ENCODE data around the gene NR2F1-AS1.
"Not testable (repeated sequence)": the region's sequence is repeated elsewhere in the genome, so short reads cannot be mapped to it uniquely, and the experiment has no call there.

Gene NR2F1-AS1

GRCh38 chr5:93422652-93423280 lies 158.3 kb downstream of the NR2F1-AS1 start:
- DNase-seq, result no peak

- no peak for DNase-seq
Measured at GRCh38 chr5:93421987-93422401, 159.0 kb downstream of the NR2F1-AS1 start.

DNA sequence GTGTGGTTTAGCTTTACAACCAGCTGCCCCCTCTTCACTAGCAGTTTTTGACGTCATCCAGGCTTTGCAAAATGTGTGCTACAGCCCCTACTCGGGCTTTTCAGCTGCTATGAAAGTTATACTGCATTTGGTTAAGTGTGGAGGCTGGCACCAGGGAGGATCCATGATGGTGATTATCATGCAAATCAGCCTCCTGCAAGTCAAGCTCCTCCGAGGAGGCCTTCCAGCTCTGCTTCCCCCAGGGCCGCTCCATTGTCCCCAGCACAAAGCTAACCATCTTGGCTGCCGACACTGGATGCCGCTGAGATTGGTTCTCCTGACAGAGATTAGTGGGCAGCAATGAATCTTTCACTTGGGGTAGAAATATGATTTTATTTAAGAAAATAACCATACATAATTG lies 159.6 kb downstream of the NR2F1-AS1 start:
- no peak for DNase-seq

DNA sequence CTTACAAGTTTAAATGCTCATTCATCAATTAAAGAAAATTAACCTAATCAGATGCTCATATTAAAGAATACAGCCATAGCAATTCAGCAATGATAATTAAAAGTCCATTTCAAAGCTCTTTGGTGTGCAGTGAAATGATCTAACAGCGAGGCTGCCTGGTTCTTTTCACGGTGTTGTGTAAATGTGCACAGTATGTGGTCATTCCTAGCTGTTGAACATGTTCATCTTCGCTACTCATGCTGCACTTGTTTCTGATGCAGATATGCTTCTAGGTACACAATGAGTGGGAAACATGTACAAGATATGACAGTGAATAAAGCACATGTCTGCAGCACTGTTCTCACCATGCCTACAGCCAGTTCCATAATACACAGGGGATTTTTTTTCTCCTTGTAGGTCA lies 163.5 kb downstream of the NR2F1-AS1 start:
- no peak for DNase-seq

DNA sequence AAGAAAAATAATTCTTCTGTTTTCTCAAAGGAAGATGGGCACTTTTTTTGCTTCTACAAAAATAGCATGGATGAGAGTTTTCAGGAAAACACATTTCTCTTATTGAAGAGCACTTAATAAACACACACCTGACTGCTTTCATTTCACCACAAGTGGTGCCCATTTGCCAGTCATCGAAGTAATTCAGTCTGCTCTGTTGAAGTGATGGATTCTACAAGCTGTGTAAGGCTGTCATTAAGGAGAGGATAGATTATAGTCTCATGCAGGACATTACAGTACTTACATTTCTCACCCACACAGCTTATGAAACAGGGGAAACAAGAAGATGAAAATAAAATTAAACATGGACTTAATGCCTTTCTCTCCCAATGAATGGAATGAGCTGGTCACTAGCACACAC lies 165.2 kb downstream of the NR2F1-AS1 start:
- no peak for DNase-seq

- no peak for DNase-seq
Measured at GRCh38 chr5:93411716-93412115, 169.3 kb downstream of the NR2F1-AS1 start.

DNA sequence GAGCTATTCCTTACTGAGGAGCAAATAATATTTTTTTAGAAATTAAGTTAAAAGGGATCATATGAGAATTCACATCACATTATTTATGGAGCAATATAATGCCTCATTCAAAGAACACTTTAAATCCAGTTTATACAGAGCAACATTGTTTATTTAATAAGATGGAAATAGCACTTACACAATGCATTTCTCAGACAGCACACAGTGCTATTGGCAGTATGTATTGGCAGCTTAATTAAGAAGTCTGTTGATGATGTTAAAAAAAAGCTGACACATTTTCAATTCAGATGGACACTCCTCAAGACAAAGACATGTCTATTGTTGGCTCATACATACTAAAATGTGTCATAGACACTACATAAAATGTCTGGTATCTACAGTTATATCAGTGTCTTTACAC lies 171.3 kb downstream of the NR2F1-AS1 start:
- no peak for DNase-seq

DNA sequence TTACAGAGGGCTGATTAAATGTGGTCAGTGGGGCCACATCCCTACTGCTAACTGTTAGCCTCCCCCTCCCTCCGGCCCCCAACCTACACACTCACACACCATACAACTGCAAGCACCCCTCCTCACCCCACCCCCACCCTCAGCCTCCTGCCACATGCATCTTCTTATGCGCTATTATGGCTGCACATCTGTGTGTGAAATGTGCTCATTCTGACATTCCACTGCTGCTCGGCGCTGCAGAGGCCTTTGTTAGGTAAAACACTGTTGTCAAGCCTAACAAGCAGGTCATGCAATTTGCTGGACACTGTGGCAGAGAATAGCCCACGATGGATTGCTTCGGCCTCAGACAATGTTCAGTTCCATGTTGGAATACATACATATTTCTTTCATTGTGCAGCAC lies 173.6 kb downstream of the NR2F1-AS1 start:
- no peak for DNase-seq

- DNase-seq, result no peak
Measured at GRCh38 chr5:93406971-93407401, 174.0 kb downstream of the NR2F1-AS1 start.

GRCh38 chr5:93404246-93404645 lies 176.8 kb downstream of the NR2F1-AS1 start:
- DNase-seq, result no peak

DNA sequence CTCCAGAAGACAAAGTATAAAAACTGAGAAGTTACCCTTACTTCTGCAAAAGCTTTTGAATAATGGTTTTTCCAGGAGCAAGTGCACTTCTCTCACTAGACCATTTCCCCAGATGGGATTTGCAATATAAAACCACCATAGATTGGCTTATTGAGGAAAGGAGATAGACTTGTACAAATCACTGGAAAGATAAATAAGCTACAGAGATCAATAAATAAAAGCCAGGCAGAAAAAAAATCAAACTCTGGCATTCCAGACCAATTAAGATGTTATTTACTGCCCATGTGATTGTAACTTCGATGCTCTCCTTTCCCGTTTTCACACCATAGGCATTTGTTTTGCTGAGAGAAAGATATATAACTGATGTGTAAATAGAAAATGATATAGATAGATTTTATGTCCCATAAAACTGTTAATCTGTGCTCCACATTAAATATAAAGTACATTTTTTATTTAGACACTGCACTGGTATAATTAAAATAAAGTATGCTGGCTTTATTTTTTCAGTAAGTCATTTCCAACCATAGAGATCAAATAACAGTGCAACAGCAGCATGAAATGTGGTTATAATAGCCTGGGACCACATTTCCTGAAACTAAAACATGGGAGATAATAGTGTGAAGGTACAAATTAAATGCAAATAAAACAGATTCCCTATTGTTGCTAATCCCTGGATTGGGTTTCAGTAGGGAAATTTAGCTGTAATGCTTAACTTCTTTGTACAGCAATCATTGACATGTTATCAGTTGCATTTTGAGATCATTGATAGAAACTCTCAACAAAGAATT lies 177.7 kb downstream of the NR2F1-AS1 start:
- DNase-seq, result no peak

GRCh38 chr5:93402451-93402850 lies 178.6 kb downstream of the NR2F1-AS1 start:
- no peak for DNase-seq

DNA sequence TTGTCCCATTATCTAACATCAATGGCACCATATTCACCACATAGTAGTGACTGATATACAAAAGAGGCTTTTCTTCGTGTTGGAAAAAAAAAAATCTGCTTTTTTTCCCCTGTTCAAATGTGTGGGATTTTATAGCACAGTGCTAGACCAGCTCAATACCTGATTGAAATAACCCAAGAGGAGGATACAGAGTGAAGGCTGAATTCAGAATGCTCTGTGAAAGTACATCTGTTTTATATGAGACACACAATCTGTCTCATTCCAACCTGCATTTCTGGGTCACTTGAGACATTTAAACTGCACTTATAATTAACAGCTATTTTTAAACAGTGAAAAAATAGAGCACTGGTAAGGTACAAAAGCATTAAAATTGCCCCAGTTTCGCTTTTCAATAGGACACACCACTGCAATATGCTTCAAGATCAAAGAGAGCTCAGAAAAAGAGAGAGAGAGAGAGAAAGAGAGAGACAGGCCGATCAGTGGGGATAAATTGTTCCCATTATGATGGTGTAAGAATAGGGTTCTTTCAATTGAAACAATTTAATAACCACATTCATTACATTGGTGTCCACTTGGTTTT lies 179.3 kb downstream of the NR2F1-AS1 start:
- DNase-seq, result no peak

- no peak for DNase-seq
Measured at GRCh38 chr5:93399675-93400074, 181.3 kb downstream of the NR2F1-AS1 start.

DNA sequence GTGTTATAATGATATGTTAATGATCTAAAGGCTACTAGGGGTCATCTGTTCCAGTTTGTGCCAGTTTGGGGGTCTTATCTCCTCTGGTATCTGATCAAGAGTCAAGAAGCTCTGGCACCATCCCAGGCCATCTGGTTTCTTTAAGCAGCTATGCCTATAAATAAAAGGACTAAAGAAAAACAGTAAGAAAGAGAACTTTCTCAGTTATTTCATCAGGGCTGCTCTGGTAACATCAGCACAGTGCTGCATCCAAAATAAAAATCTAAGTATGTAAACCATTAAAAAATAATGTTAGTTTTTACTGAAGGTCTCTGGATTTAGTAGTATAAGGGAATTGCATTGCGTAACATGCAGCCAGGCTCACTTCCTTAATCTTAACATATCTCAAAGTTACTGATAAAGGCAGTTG lies 185.0 kb downstream of the NR2F1-AS1 start:
- DNase-seq, result no peak

DNA sequence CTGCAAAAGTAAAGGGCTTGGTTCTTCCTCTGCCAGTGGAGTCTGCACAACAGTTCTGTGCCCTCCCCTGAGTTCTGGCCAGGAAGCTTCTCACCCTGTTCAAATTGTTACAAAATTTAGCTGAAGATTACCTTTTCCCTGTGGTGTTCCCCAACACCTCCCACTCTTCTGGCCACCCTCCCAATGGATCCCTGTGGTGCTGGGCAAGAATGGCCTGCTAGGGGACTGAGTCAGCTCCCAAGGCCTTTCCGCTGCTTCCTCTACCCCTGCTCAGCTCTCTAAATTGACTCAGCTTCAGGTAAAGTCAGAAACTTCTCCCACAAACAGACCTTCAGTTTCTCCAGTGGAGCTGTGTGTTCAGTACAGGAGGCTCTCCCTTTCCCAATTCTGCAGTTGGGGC lies 186.0 kb downstream of the NR2F1-AS1 start:
- no peak for DNase-seq

GRCh38 chr5:93394301-93394700 lies 186.7 kb downstream of the NR2F1-AS1 start:
- DNase-seq, result no peak

GRCh38 chr5:93391169-93391568 lies 189.8 kb downstream of the NR2F1-AS1 start:
- not testable (repeated sequence) for DNase-seq

DNA sequence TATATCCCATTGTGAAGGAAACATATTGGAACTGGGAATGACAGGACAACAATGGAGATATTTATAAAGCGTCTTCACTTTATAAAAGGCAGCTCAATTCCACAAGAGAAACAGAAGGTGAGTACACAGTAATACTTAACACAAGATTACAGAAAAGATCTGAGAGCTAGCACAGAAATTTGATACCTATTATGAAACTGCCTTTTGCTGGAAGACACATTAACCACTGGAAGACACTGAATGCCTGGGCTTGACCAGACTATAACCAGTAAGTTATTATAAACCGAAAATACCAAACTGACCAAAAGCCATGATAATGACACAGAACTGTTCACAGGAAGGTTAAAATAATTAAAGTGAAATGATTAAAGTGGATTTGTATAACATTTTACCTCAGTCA lies 195.4 kb downstream of the NR2F1-AS1 start:
- no peak for DNase-seq

- DNase-seq, result no peak
Measured at GRCh38 chr5:93384995-93385394, 196.0 kb downstream of the NR2F1-AS1 start.

- DNase-seq, result no peak
Measured at GRCh38 chr5:93384026-93384425, 197.0 kb downstream of the NR2F1-AS1 start.

DNA sequence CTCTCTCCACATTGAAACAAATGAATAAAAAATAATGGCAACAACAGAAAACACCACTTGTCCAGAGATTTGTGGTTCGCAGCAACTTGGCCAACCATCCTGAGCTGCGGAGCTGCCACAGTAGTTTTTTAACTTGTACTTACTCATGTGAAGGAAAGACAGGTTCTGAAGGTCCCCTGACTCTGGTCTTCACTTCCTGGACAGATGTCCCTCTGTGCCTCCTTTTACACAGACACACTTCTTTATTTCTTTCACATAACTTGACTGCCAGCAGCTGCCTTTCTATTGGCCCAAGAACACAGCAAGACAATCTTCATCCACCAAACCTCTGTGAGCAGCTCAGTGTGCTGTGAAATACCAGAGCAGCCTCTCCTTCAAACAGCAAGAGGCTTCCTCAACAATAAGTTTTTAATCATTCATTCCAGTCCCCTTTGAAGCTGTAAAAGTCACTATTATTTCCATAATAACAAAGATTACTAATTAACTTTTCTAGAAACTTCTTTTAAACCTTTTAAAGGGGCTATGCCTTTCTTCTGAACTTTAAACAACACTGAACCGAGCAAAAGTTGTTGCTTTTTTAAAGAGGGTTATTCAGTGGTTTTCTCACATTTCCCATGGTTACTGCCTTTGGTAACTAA lies 198.7 kb downstream of the NR2F1-AS1 start:
- DNase-seq, result no peak

DNA sequence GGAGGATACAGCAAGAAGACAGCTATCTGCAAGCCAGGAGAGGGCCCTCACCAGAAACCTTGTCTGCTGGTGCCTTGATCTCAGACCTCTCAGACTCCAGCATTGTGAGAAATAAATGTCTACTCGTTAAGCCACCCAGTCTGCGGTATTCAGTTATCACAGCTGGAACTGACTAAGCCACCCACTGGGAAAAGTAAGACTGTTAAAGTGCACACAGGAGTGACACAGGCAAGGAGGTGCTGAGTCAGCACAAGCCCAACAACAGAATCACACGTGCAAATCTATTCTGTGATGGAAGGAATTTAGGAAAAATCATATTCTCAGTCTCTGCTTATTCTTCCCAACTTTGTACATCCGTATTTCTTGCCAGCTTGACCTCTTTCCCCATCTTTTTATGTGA lies 200.0 kb downstream of the NR2F1-AS1 start:
- no peak for DNase-seq

GRCh38 chr5:93378073-93378472 lies 202.9 kb downstream of the NR2F1-AS1 start:
- no peak for DNase-seq

All from NK-92 treated with Interleukin-12 subunit alpha and Interleukin-12 subunit beta, amount 100 ng/mL, for 24 hours (cell line).